Large intestine (tissue), 3 donors: ENCODE measurements around the gene PRPF8. TPM values are rescaled to one million over a fixed set of nuclear protein-coding genes. Genes with fewer than 3 reads are reported as not detected.

Experiments used
- DNase-seq, 2 donors: peaks; one replicate each; pipeline versions ENCODE4 v3.0.0 to v3.0.0-alpha.2; 2013
- H3K27ac ChIP-seq: one replicate; pipeline ENCODE4 v1.5.1; 2013; ENCODE audit warnings: low read length
- H3K27me3 ChIP-seq: 2 replicates; pipeline ENCODE4 v1.6.1; 2013; ENCODE audit warnings: low read length; ENCODE audit not compliant: control insufficient read depth, insufficient read depth
- H3K36me3 ChIP-seq: 2 replicates; pipeline ENCODE4 v1.6.1; 2013; ENCODE audit warnings: low read length; ENCODE audit not compliant: control insufficient read depth, insufficient read depth
- H3K4me1 ChIP-seq: one replicate; pipeline ENCODE4 v1.6.1; 2013; ENCODE audit warnings: low read length; ENCODE audit not compliant: control insufficient read depth, insufficient read depth
- H3K4me3 ChIP-seq: one replicate; pipeline ENCODE4 v1.5.1; 2013; ENCODE audit warnings: low read length
- H3K9me3 ChIP-seq: one replicate; pipeline ENCODE4 v1.6.1; 2013; ENCODE audit warnings: mild to moderate bottlenecking, low read depth, low read length, moderate library complexity; ENCODE audit not compliant: control insufficient read depth
- WGBS: methylation state at CpG from one replicate; pipeline ENCODE4 v1.1.5; 2013; ENCODE audit warnings: low lambda C conversion rate; ENCODE audit not compliant: insufficient coverage; 5-methylcytosine and 5-hydroxymethylcytosine counted together
- polyA plus RNA-seq: library from polyadenylated mRNA; unstranded; fragments of 120-200 nt; gene quantifications from one replicate; pipeline ENCODE4 v1.2.1, GENCODE V29; 2013

Gene PRPF8
- polyA plus RNA-seq, 1 donor = 177 TPM

- no peaks in the 10 kb centered on the region for H3K9me3 ChIP-seq
- H3K27me3 ChIP-seq = no peaks in the 10 kb centered on the region
- H3K4me1 ChIP-seq = peaks cover 18% of the 10 kb centered on the region
- WGBS = no CpG with 5 or more reads among the region's 15 CpGs
- peaks cover 8% of the 10 kb centered on the region for H3K36me3 ChIP-seq
- H3K27ac ChIP-seq = no peak overlapping the region
- DNase-seq = no peak
- H3K4me3 ChIP-seq = peak overlapping the region; percentile 22
Observed at GRCh38 chr17:1644493-1645206, 40.0 kb downstream of the PRPF8 start.

GRCh38 chr17:1643999-1644492 lies 40.6 kb downstream of the PRPF8 start:
- peak overlapping the region; percentile 30 for H3K4me3 ChIP-seq
- WGBS = no CpG with 5 or more reads among the region's 13 CpGs
- H3K27ac ChIP-seq = no peak overlapping the region
- H3K36me3 ChIP-seq = peaks cover 8% of the 10 kb centered on the region
- H3K9me3 ChIP-seq = no peaks in the 10 kb centered on the region
- no peaks in the 10 kb centered on the region for H3K27me3 ChIP-seq
- peaks cover 18% of the 10 kb centered on the region for H3K4me1 ChIP-seq
- no peak for DNase-seq

GRCh38 chr17:1643293-1643998 lies 41.2 kb downstream of the PRPF8 start:
- no CpG with 5 or more reads among the region's 90 CpGs for WGBS
- Histone ChIP-seq H3K4me1 (peaks cover 17% of the 10 kb centered on the region), H3K27ac (no peak overlapping the region), H3K27me3 (no peaks in the 10 kb centered on the region), H3K9me3 (no peaks in the 10 kb centered on the region), H3K4me3 (peak overlapping the region; percentile 30), H3K36me3 (peaks cover 8% of the 10 kb centered on the region)
- DNase-seq = peak; percentile 83

DNA sequence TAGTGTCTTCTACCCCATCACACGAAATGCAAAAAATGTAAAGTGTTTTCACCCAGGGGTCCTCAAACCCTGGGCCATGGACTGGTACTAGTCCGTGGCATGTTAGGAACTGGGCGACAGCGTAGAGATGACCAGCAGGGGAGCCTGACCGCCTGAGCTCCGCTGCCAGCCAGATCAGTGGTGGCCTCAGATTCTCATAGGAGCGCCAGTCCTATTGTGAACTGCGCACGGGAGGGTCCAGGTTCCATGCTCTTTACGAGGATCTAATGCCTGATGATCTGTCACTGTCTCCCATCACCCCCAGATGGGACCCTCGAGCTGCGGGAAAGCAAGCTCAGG lies 43.6 kb downstream of the PRPF8 start:
- no CpG with 5 or more reads among the region's 12 CpGs for WGBS
- Histone ChIP-seq H3K4me3 (no peak overlapping the region), H3K4me1 (peaks cover 9% of the 10 kb centered on the region), H3K27me3 (no peaks in the 10 kb centered on the region), H3K27ac (no peak overlapping the region), H3K9me3 (no peaks in the 10 kb centered on the region), H3K36me3 (no peaks in the 10 kb centered on the region)
- DNase-seq = no peak

DNA sequence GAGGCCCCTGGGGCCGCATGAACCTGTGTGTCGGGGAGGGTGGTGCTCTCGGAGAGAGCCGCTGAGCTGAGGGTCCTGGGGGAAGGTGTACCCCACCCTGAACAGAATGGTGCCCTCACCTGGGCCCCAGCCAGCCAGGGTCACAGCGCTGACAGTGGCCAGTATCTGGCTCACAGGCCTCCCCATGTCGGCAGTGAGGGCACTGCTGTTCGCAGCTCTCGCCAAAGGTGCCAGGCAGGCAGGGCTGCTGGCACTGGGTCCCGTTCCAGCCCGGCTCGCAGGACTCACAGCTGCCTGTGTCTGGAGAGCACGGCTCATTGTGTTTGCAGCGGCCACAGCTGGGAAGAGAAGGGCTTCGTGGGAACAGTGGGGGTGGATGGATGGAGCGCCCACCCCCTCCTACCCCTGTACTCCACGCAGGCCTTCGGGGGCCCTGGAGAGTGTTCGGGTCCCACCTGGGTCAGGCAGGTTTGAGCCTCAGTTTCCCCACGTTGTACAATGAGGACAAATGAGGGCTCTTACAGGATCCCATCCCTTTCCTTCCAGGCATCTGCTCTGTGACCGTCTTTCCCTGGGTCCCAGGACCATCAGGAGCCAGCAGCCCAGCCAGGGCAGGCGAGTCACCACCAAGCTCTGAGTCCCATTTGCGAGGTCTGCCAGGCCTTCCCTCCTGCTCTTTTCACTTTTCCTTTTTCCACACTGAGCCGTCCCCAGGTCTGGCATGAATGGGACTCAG lies 44.2 kb downstream of the PRPF8 start:
- Histone ChIP-seq H3K27ac (no peak overlapping the region), H3K9me3 (no peaks in the 10 kb centered on the region), H3K4me1 (peaks cover 9% of the 10 kb centered on the region), H3K36me3 (peaks cover 2% of the 10 kb centered on the region), H3K4me3 (no peak overlapping the region), H3K27me3 (no peaks in the 10 kb centered on the region)
- DNase-seq = no peak
- WGBS = no CpG with 5 or more reads among the region's 23 CpGs

DNA sequence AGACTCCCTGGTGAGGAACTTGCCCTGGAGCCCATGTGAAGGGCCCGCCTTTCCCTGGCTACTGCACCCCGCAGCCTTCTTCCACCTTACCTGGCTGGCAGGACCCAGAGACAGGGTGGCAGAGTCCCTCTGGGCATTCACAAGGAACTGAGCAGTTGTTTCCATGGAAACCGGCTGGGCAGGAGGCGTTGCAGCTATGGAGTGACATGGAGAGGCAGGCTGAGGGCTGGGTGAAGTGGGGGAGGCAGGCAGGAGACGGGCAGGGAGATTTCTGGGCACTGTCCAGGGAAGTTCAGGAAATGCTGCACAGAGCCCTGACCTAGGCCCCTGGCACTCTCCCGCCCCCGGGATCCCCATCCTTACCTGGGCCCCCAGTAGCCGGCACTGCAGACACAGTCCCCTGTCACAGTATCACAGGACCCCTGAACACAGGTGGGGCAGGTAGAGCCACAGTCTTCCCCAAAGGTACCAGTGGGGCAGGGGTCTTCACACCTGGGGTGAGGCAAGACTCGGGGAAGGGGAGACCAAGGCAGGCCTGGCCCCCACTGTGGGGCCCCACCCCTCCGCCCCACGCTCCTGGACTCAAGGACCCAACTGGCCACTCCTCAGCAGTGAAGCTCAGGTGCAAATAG lies 45.0 kb downstream of the PRPF8 start:
- Histone ChIP-seq H3K4me3 (no peak overlapping the region), H3K27ac (no peak overlapping the region), H3K27me3 (no peaks in the 10 kb centered on the region), H3K36me3 (peaks cover 2% of the 10 kb centered on the region), H3K4me1 (peaks cover 9% of the 10 kb centered on the region), H3K9me3 (peaks cover 3% of the 10 kb centered on the region)
- no CpG with 5 or more reads among the region's 11 CpGs for WGBS
- DNase-seq = no peak

DNA sequence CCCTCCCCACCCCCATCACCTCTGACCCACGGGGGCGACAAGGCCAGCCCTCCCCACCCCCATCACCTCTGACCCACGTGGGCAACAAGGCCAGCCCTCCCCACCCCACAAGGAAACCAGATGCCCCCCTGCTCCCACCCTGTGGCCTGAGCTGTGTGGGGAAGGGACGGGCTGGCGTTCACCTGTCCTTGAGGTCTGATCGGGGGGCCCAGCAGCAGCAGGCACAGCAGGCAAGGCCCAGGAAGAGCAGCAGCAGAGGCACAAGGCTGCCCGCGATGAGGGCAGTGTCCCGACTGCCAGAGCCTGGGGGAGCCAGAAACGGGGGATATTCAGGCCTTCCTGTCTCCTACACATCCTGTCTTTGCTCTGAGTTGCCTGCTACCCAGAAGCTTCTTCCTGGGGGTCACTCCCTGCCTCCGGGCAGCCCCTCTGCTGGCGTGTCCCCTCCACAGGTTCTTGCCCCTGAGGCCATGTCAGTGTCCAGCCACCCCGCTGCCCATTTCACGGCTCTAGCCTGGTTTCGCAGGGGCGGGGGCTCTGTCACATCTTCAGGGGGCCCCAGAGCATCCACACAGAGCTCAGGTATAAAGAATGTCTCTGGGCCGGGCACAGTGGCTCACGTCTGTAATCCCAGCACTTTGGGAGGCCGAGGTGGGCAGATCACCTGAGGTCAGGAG lies 45.9 kb downstream of the PRPF8 start:
- no CpG with 5 or more reads among the region's 19 CpGs for WGBS

DNA sequence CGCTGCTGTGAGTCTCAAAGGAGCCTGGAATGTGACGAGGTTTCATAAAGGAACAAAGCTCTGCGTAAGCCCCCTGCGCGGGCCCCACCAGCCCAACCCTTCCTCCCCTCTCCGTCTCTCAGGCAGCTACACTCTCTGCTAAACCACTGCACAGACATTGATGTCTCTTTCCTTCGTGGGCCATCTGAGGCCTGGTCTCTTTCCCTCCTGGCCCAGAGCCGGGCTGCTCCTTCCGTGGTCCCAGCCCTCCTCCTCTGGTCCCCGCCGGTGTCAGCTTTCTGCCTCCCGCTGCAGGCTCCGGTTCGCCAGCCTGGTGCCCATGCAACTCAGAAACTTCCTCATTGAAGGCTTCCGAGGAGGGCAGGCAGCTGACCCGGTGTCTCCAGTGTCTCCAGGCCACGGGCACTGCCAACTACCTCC lies 46.5 kb downstream of the PRPF8 start:
- DNase-seq = no peak
- Histone ChIP-seq H3K27ac (no peak overlapping the region), H3K27me3 (no peaks in the 10 kb centered on the region), H3K36me3 (peaks cover 2% of the 10 kb centered on the region), H3K4me1 (no peaks in the 10 kb centered on the region), H3K9me3 (peaks cover 3% of the 10 kb centered on the region), H3K4me3 (no peak overlapping the region)
- no CpG with 5 or more reads among the region's 17 CpGs for WGBS

More for the DNA sequence above, 45.9 kb downstream of the PRPF8 start:
- Histone ChIP-seq H3K27me3 (no peaks in the 10 kb centered on the region), H3K27ac (no peak overlapping the region), H3K36me3 (peaks cover 2% of the 10 kb centered on the region), H3K4me1 (no peaks in the 10 kb centered on the region), H3K9me3 (peaks cover 3% of the 10 kb centered on the region), H3K4me3 (no peak overlapping the region)
- no peak for DNase-seq

DNA sequence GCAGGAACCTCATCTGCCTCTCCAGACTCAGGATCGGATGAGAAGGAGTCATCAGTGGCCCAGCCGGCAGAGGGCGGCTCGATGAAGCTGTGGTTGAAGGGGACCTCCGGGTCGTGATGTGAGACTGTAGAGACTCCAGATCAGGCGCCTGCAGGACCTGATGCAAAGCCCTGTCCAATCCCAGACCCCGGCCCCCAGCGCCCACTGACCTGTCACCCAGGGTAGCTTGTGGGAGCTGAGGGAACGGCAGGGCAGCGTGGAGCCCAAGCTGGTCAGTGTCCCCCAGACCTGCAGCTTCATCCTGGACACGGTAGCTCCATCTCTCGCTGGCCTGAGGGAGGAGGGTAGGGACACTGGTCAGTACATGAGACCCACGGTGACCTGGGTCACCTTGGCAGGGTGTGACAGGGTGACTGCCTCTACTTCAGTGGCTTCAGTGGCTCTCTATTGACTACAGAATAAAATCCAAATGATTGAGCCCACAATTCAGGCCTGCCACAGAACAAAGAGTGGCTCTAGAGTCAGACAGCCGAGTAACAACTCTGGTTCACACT lies 47.9 kb downstream of the PRPF8 start:
- H3K9me3 ChIP-seq = peaks cover 3% of the 10 kb centered on the region
- H3K27me3 ChIP-seq = no peaks in the 10 kb centered on the region
- H3K36me3 ChIP-seq = peaks cover 2% of the 10 kb centered on the region
- no peaks in the 10 kb centered on the region for H3K4me1 ChIP-seq
- H3K4me3 ChIP-seq = no peak overlapping the region
- 0% methylated on average over 1 of the region's 15 CpGs for whole genome bisulfite sequencing
- H3K27ac ChIP-seq = no peak overlapping the region
- DNase-seq = no peak
